CD4-positive, alpha-beta T cell (primary cell): ENCODE data around the gene PTTG2. TPM values are rescaled to one million over a fixed set of nuclear protein-coding genes. Genes with fewer than 3 reads are reported as not detected.

Experiments
- ATAC-seq: fragments of 200-7000 bp; cut with Tn5 transposase; one replicate; pipeline ENCODE4 v1.10.0; 2022; ENCODE audit warnings: mild to moderate bottlenecking; ENCODE audit not compliant: poor library complexity
- CTCF ChIA-PET: fragments of 350-600 bp; sonication (Branson Sonifier 250); formaldehyde crosslinking; loops from one replicate; lab custom pipeline; 2021; ENCODE audit warnings: antibody characterized with exemption, inconsistent platforms; lab: Charles Lee
- POLR2A ChIA-PET: fragments of 350-600 bp; sonication (Branson Sonifier 250); formaldehyde crosslinking; loops from one replicate; lab custom pipeline; 2021; ENCODE audit warnings: antibody characterized with exemption, inconsistent platforms; lab: Charles Lee
- DNase-seq, 14 experiments: peaks; one replicate each; pipeline ENCODE4 v3.0.0-alpha.2; 2013 to 2020; ENCODE audit warnings: mixed read lengths in 2 of 14
- H3K27ac ChIP-seq, 2 donors: one replicate each; pipeline versions ENCODE4 v1.5.1 to v1.7.0; 2013; ENCODE audit warnings: low read length in 2 of 2, low read depth in 1 of 2, mild to moderate bottlenecking in 1 of 2
- H3K27me3 ChIP-seq, 2 experiments: 1 replicate in 1 of 2; 2 replicates in 1 of 2; pipeline versions ENCODE4 v1.6.1 to v1.7.0; 2013; ENCODE audit warnings: low read length in 2 of 2, control low read depth in 1 of 2, mild to moderate bottlenecking in 1 of 2, moderate library complexity in 1 of 2; ENCODE audit not compliant: insufficient read depth in 2 of 2, control insufficient read depth in 1 of 2
- H3K36me3 ChIP-seq: one replicate; pipeline ENCODE4 v1.6.1; 2013; ENCODE audit warnings: low read length, control low read depth; ENCODE audit not compliant: insufficient read depth
- H3K4me1 ChIP-seq: one replicate; pipeline ENCODE4 v1.6.1; 2013; ENCODE audit warnings: low read length, control low read depth; ENCODE audit not compliant: insufficient read depth
- H3K4me3 ChIP-seq: one replicate; pipeline ENCODE4 v1.5.1; 2013; ENCODE audit warnings: mild to moderate bottlenecking, low read length, moderate library complexity
- H3K9me3 ChIP-seq, 2 experiments: 1 replicate in 1 of 2; 2 replicates in 1 of 2; pipeline versions ENCODE4 v1.6.1 to v1.7.0; 2013; ENCODE audit warnings: low read length in 2 of 2, mild to moderate bottlenecking in 2 of 2, control low read depth in 1 of 2, moderate library complexity in 1 of 2; ENCODE audit not compliant: control insufficient read depth in 1 of 2, insufficient read depth in 1 of 2
- H3K27ac Mint-ChIP-seq: one replicate; pipeline ENCODE4 v1.8.0; 2020; ENCODE audit warnings: mixed read lengths
- H3K27me3 Mint-ChIP-seq: one replicate; pipeline ENCODE4 v1.8.0; 2021; ENCODE audit warnings: mixed read lengths
- H3K36me3 Mint-ChIP-seq: one replicate; pipeline ENCODE4 v1.8.0; 2021; ENCODE audit warnings: low read depth, mixed read lengths
- H3K4me1 Mint-ChIP-seq: one replicate; pipeline ENCODE4 v1.8.0; 2021; ENCODE audit warnings: low read depth, mixed read lengths
- H3K4me3 Mint-ChIP-seq: one replicate; pipeline ENCODE4 v1.8.0; 2020; ENCODE audit warnings: mild to moderate bottlenecking, mixed read lengths
- H3K9me3 Mint-ChIP-seq: one replicate; pipeline ENCODE4 v1.8.0; 2020; ENCODE audit warnings: mixed read lengths
- intact Hi-C, 2 experiments: fragments of 100-400 bp; cut with DNase I in 1 of 2; cut with micrococcal nuclease in 1 of 2; formaldehyde crosslinking; loops; one replicate each; pipeline versions ENCODE4 v1.15.1 to v1.9.0; 2023 to 2025; cut with DNase I, micrococcal nuclease
- total RNA-seq, 174 experiments: library from RNA in 2 of 174; stranded (reverse) in 2 of 174; gene quantifications; one replicate each; pipeline ENCODE4 v1.2.3 and lab custom pipeline; 2021 to 2026
- TF ChIP-seq, protein P1 (sequence below): fragments of 200-600 bp; IDR thresholded peaks from one replicate; pipeline ENCODE4 v1.8.0; 2022; ENCODE audit warnings: antibody characterized with exemption, mild to moderate bottlenecking

Gene PTTG2
- total RNA-seq, 2 experiments from 2014 or later, result 0.55 to 1.3 TPM

DNA sequence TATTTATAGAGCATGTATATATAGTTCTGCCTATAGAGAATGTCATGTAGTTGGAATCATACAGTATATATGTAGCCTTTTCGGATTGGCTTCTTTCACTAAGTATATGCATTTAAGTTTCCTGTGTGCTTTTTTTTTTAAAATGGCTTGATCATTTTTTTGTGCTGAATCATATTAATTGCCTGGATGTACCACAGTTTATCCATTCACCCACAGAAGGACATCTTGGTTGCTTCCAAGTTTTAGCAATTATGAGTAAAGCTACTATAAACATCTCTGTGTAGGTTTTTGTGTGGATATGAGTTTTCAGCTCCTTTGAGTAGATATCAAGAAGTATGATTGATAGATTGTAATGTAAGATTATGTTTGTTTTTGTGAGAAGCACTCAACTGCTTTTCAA lies 23.8 kb downstream of the PTTG2 start:
- Histone ChIP-seq H3K27me3 (no peaks in the 10 kb centered on the region), H3K4me3 (no peak overlapping the region), H3K4me1 (peaks cover 4% of the 10 kb centered on the region), H3K36me3 (peaks cover 8% of the 10 kb centered on the region), H3K27ac (no peak overlapping the region), H3K9me3 (no peaks in the 10 kb centered on the region)
- peaks cover 7% of the 10 kb centered on the region for H3K36me3 Mint-ChIP-seq
- no peak for DNase-seq
- ChIA-PET POLR2A (no interaction called here), CTCF (no interaction called here)
- peaks cover 34% of the 10 kb centered on the region for H3K4me1 Mint-ChIP-seq
- no peak for ATAC-seq
- no peak overlapping the region for H3K27ac Mint-ChIP-seq
- no peak overlapping the region for H3K4me3 Mint-ChIP-seq
- no peaks in the 10 kb centered on the region for H3K9me3 Mint-ChIP-seq
- intact Hi-C loops, result no loop called here
- H3K27me3 Mint-ChIP-seq, result no peaks in the 10 kb centered on the region
- TF ChIP-seq, protein P1, sequence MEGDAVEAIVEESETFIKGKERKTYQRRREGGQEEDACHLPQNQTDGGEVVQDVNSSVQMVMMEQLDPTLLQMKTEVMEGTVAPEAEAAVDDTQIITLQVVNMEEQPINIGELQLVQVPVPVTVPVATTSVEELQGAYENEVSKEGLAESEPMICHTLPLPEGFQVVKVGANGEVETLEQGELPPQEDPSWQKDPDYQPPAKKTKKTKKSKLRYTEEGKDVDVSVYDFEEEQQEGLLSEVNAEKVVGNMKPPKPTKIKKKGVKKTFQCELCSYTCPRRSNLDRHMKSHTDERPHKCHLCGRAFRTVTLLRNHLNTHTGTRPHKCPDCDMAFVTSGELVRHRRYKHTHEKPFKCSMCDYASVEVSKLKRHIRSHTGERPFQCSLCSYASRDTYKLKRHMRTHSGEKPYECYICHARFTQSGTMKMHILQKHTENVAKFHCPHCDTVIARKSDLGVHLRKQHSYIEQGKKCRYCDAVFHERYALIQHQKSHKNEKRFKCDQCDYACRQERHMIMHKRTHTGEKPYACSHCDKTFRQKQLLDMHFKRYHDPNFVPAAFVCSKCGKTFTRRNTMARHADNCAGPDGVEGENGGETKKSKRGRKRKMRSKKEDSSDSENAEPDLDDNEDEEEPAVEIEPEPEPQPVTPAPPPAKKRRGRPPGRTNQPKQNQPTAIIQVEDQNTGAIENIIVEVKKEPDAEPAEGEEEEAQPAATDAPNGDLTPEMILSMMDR, result no peak

GRCh38 chr4:37985730-37986275 lies 25.6 kb downstream of the PTTG2 start:
- CTCF ChIA-PET, result no interaction called here
- POLR2A ChIA-PET, result no interaction called here
- TF ChIP-seq, protein P1, result no peak
- H3K27me3 Mint-ChIP-seq, result no peaks in the 10 kb centered on the region
- Histone ChIP-seq H3K9me3 (no peaks in the 10 kb centered on the region), H3K4me3 (no peak overlapping the region), H3K27ac (no peak overlapping the region), H3K27me3 (no peaks in the 10 kb centered on the region), H3K4me1 (no peaks in the 10 kb centered on the region), H3K36me3 (peaks cover 8% of the 10 kb centered on the region)
- peaks cover 35% of the 10 kb centered on the region for H3K4me1 Mint-ChIP-seq
- no peak overlapping the region for H3K4me3 Mint-ChIP-seq
- intact Hi-C loops, result loop anchor here in 1 of 2 experiments (5.0 kb wide), 1 partner anchor 41 kb away; no protein-coding TSS in a partner anchor
- DNase-seq (no peak), ATAC-seq (no peak)
- H3K9me3 Mint-ChIP-seq, result no peaks in the 10 kb centered on the region
- no peak overlapping the region for H3K27ac Mint-ChIP-seq
- peaks cover 7% of the 10 kb centered on the region for H3K36me3 Mint-ChIP-seq

GRCh38 chr4:37988670-37989069 lies 28.5 kb downstream of the PTTG2 start:
- no peaks in the 10 kb centered on the region for H3K27me3 Mint-ChIP-seq
- no peaks in the 10 kb centered on the region for H3K9me3 Mint-ChIP-seq
- no peaks in the 10 kb centered on the region for H3K27me3 ChIP-seq
- no peak overlapping the region for H3K4me3 Mint-ChIP-seq
- H3K27ac ChIP-seq, result no peak overlapping the region
- DNase-seq (no peak), ATAC-seq (no peak)
- peaks cover 5% of the 10 kb centered on the region for H3K36me3 ChIP-seq
- H3K4me1 ChIP-seq, result no peaks in the 10 kb centered on the region
- H3K4me1 Mint-ChIP-seq, result peaks cover 24% of the 10 kb centered on the region
- no peaks in the 10 kb centered on the region for H3K9me3 ChIP-seq
- CTCF ChIA-PET, result no interaction called here
- intact Hi-C loops, result loop anchor here in 1 of 2 experiments (5.0 kb wide), 1 partner anchor 39 kb away; no protein-coding TSS in a partner anchor
- H3K36me3 Mint-ChIP-seq, result peaks cover 12% of the 10 kb centered on the region
- H3K4me3 ChIP-seq, result no peak overlapping the region
- no peak overlapping the region for H3K27ac Mint-ChIP-seq
- POLR2A ChIA-PET, result no interaction called here
- TF ChIP-seq, protein P1, result no peak
